Activated CD8-positive, alpha-beta T cell treated with anti-CD3 and anti-CD28 coated beads for 36 hours (primary cell): ENCODE data around the gene SFI1. TPM values are rescaled to one million over a fixed set of nuclear protein-coding genes. Genes with fewer than 3 reads are reported as not detected.
A peak's percentile ranks its signal among the peaks of the same experiment; 100 is the strongest.
"Not testable (repeated sequence)": the region's sequence is repeated elsewhere in the genome, so short reads cannot be mapped to it uniquely, and the experiment has no call there.

Experiments used
- ATAC-seq: fragments of 200-7000 bp; cut with Tn5 transposase; one replicate; pipeline ENCODE4 v1.10.0; 2021; ENCODE audit warnings: mild to moderate bottlenecking, moderate library complexity
- CTCF ChIA-PET: fragments of 350-600 bp; sonication (Branson Sonifier 250); formaldehyde crosslinking; loops from one replicate; lab custom pipeline; 2021; ENCODE audit warnings: antibody characterized with exemption; lab: Charles Lee
- POLR2A ChIA-PET: fragments of 350-600 bp; sonication (Branson Sonifier 250); formaldehyde crosslinking; loops from one replicate; lab custom pipeline; 2021; ENCODE audit warnings: antibody characterized with exemption; lab: Charles Lee
- DNase-seq: peaks from one replicate; pipeline ENCODE4 v3.0.0-alpha.2; 2020
- H3K27ac Mint-ChIP-seq: one replicate; pipeline ENCODE4 v1.8.0; 2021; ENCODE audit warnings: mild to moderate bottlenecking, mixed read lengths
- H3K27me3 Mint-ChIP-seq: one replicate; pipeline ENCODE4 v1.8.0; 2021; ENCODE audit warnings: mixed read lengths
- H3K36me3 Mint-ChIP-seq: one replicate; pipeline ENCODE4 v1.8.0; 2021; ENCODE audit warnings: low read depth, mixed read lengths
- H3K4me1 Mint-ChIP-seq: one replicate; pipeline ENCODE4 v1.8.0; 2021; ENCODE audit warnings: low read depth, mixed read lengths
- H3K4me3 Mint-ChIP-seq: one replicate; pipeline ENCODE4 v1.8.0; 2021; ENCODE audit warnings: mild to moderate bottlenecking, moderate library complexity, mixed read lengths
- H3K9me3 Mint-ChIP-seq: one replicate; pipeline ENCODE4 v1.8.0; 2021; ENCODE audit warnings: mixed read lengths
- CTCF ChIP-seq: fragments of 200-600 bp; IDR thresholded peaks from one replicate; pipeline ENCODE4 v1.8.0; 2022; ENCODE audit warnings: antibody characterized with exemption, mild to moderate bottlenecking
- intact Hi-C: fragments of 100-400 bp; cut with micrococcal nuclease; formaldehyde crosslinking; loops from one replicate; pipeline ENCODE4 v1.10.0; 2022
- total RNA-seq, 2 experiments: library from RNA; stranded (reverse); gene quantifications; one replicate each; pipeline ENCODE4 v1.2.3, GENCODE V29; 2021

The SFI1 gene
- total RNA-seq, 2 experiments from 2014 or later: 273 to 274 TPM

- H3K36me3 Mint-ChIP-seq: peaks cover 63% of the 10 kb centered on the region
- H3K27me3 Mint-ChIP-seq: no peaks in the 10 kb centered on the region
- CTCF ChIA-PET: no interaction called here
Observed at GRCh38 chr22:31477329-31477728, 19.0 kb upstream of the SFI1 start.

GRCh38 chr22:31481129-31481528, 15.2 kb upstream of the SFI1 start:
- Mint-ChIP-seq H3K4me3 (no peak overlapping the region), H3K4me1 (peaks cover 41% of the 10 kb centered on the region), H3K9me3 (no peaks in the 10 kb centered on the region), H3K36me3 (peaks cover 66% of the 10 kb centered on the region), H3K27ac (no peak overlapping the region), H3K27me3 (no peaks in the 10 kb centered on the region)
- no peak for DNase-seq
- ChIA-PET POLR2A (no interaction called here), CTCF (interaction anchor here (0.6 kb wide), 1 partner anchor 63 kb away, joined by 4 read pairs; no protein-coding TSS in a partner anchor)
- TF ChIP-seq CTCF: no peak
- no peak for ATAC-seq
- intact Hi-C loops: no loop called here

More at GRCh38 chr22:31477329-31477728, 19.0 kb upstream of the SFI1 start:
- no peak for DNase-seq
- peak overlapping the region; percentile 44 for H3K27ac Mint-ChIP-seq
- POLR2A ChIA-PET: interaction anchor here (0.8 to 1.1 kb wide), 3 partner anchors 9 to 35 kb away, joined by 3 to 4 read pairs (median 4); no protein-coding TSS in a partner anchor
- no peak for TF ChIP-seq CTCF
- no peak for ATAC-seq
- H3K4me3 Mint-ChIP-seq: no peak overlapping the region
- H3K4me1 Mint-ChIP-seq: peaks cover 28% of the 10 kb centered on the region
- intact Hi-C loops: no loop called here
- no peaks in the 10 kb centered on the region for H3K9me3 Mint-ChIP-seq

- CTCF ChIA-PET, H3K27ac Mint-ChIP-seq, intact Hi-C loops, H3K9me3 Mint-ChIP-seq, H3K4me3 Mint-ChIP-seq, DNase-seq, H3K27me3 Mint-ChIP-seq, ATAC-seq: not testable (repeated sequence)
- Mint-ChIP-seq H3K36me3 (peaks cover 69% of the 10 kb centered on the region), H3K4me1 (peaks cover 43% of the 10 kb centered on the region)
- POLR2A ChIA-PET: interaction anchor here (0.9 kb wide), 2 partner anchors 9 kb away, joined by 3 read pairs; no protein-coding TSS in a partner anchor
Observed at GRCh38 chr22:31482470-31482869, 13.9 kb upstream of the SFI1 start.

GRCh38 chr22:31486369-31486768, 10.0 kb upstream of the SFI1 start:
- DNase-seq, intact Hi-C loops, H3K27me3 Mint-ChIP-seq, CTCF ChIA-PET, ATAC-seq, H3K4me3 Mint-ChIP-seq, H3K9me3 Mint-ChIP-seq, H3K27ac Mint-ChIP-seq: not testable (repeated sequence)
- Mint-ChIP-seq H3K4me1 (peaks cover 54% of the 10 kb centered on the region), H3K36me3 (peaks cover 60% of the 10 kb centered on the region)
- POLR2A ChIA-PET: interaction anchor here (1.5 kb wide), 1 partner anchor 9 kb away, joined by 3 read pairs; no protein-coding TSS in a partner anchor

- peaks cover 58% of the 10 kb centered on the region for H3K4me1 Mint-ChIP-seq
- POLR2A ChIA-PET: interaction anchor here (1.0 to 1.5 kb wide), 2 partner anchors 10 to 134 kb away, joined by 3 read pairs; no protein-coding TSS in a partner anchor
- CTCF ChIA-PET: no interaction called here
- no peak for DNase-seq
- TF ChIP-seq CTCF: no peak
- intact Hi-C loops: no loop called here
- ATAC-seq: no peak
- H3K4me3 Mint-ChIP-seq: peak overlapping the region; percentile 93
- H3K27ac Mint-ChIP-seq: peak overlapping the region; percentile 48
- peaks cover 55% of the 10 kb centered on the region for H3K36me3 Mint-ChIP-seq
- no peaks in the 10 kb centered on the region for H3K9me3 Mint-ChIP-seq
- no peaks in the 10 kb centered on the region for H3K27me3 Mint-ChIP-seq
Observed at GRCh38 chr22:31486951-31487350, 9.4 kb upstream of the SFI1 start.

GRCh38 chr22:31488346-31488883, 7.9 kb upstream of the SFI1 start:
- intact Hi-C loops: no loop called here
- Mint-ChIP-seq H3K27me3 (no peaks in the 10 kb centered on the region), H3K4me3 (peak overlapping the region; percentile 93), H3K4me1 (peaks cover 59% of the 10 kb centered on the region), H3K9me3 (no peaks in the 10 kb centered on the region), H3K36me3 (peaks cover 54% of the 10 kb centered on the region), H3K27ac (peak overlapping the region; percentile 90)
- DNase-seq (no peak), ATAC-seq (no peak)
- ChIA-PET POLR2A (interaction anchor here (0.9 to 1.5 kb wide), 7 partner anchors 10 to 197 kb away, joined by 3 to 5 read pairs (median 4); no protein-coding TSS in a partner anchor), CTCF (interaction anchor here (0.8 to 1.1 kb wide), 4 partner anchors 37 to 148 kb away, joined by 3 to 5 read pairs (median 4); no protein-coding TSS in a partner anchor)
- no peak for TF ChIP-seq CTCF
